Endothelial cell of umbilical vein (primary cell): ENCODE data around the gene TSPO. TPM values are rescaled to one million over a fixed set of nuclear protein-coding genes. Genes with fewer than 3 reads are reported as not detected.

ENCODE experiments used
- BruUV-seq: library from RNA; stranded (reverse); fragments of 400-500 nt; replicated peaks from 2 replicates; lab custom pipeline; 2021; lab: Mats Ljungman, UMichigan
- CTCF ChIA-PET: fragments of 300-600, 350-600 bp; sonication (Branson Sonifier 250); formaldehyde crosslinking; loops from one replicate; lab custom pipeline; 2021; ENCODE audit warnings: antibody characterized with exemption, inconsistent platforms; lab: Charles Lee
- POLR2A ChIA-PET: fragments of 300-600, 350-600 bp; sonication (Branson Sonifier 250); formaldehyde crosslinking; loops from one replicate; lab custom pipeline; 2021; ENCODE audit warnings: antibody characterized with exemption, inconsistent platforms; lab: Charles Lee
- DNase-seq: peaks from one replicate; pipeline ENCODE4 v3.0.0-alpha.2; 2011; ENCODE audit warnings: low read depth, low spot score
- FAIRE-seq: peaks from 2 replicates; lab custom pipeline; 2011; peaks lifted over from hg19 to GRCh38; lab: Jason Lieb, UNC
- H2AFZ ChIP-seq: 2 replicates; pipeline ENCODE4 v1.6.0; 2012; ENCODE audit warnings: low read depth, low read length, control low read depth, inconsistent platforms
- H3K27ac ChIP-seq: 2 replicates; pipeline ENCODE4 v1.5.1; 2011; ENCODE audit warnings: low read depth, mild to moderate bottlenecking, control low read depth, low read length, moderate library complexity; ENCODE audit not compliant: insufficient read depth
- H3K27me3 ChIP-seq, 2 experiments: 2 replicates each; pipeline versions ENCODE4 v1.6.0 to v1.6.1; 2011; ENCODE audit warnings: low read length in 2 of 2, mixed read lengths in 1 of 2; ENCODE audit not compliant: control insufficient read depth in 2 of 2, insufficient read depth in 2 of 2
- H3K36me3 ChIP-seq, 2 experiments: 2 replicates in 1 of 2; 3 replicates in 1 of 2; pipeline ENCODE4 v1.5.1; 2011; ENCODE audit warnings: low read length in 2 of 2, mild to moderate bottlenecking in 1 of 2, moderate library complexity in 1 of 2; ENCODE audit not compliant: control insufficient read depth in 2 of 2, insufficient read depth in 2 of 2; ENCODE audit errors: extremely low read depth in 1 of 2
- H3K4me1 ChIP-seq: 3 replicates; pipeline ENCODE4 v1.5.1; 2011; ENCODE audit warnings: mild to moderate bottlenecking, low read length; ENCODE audit not compliant: control insufficient read depth, insufficient read depth; ENCODE audit errors: extremely low read depth
- H3K4me2 ChIP-seq: 2 replicates; pipeline ENCODE4 v1.6.1; 2011; ENCODE audit warnings: low read length, control low read depth, mixed read lengths; ENCODE audit not compliant: insufficient read depth
- H3K4me3 ChIP-seq, 3 experiments: fragments of 200-600 bp in 1 of 3; sonication (generic), shearing (Covaris generic) in 1 of 3; replicated peaks in 1 of 3; 2 replicates each; pipeline ENCODE4 v1.5.1; 2011 to 2016; ENCODE audit warnings: control low read depth in 3 of 3, low read length in 3 of 3, mild to moderate bottlenecking in 2 of 3, inconsistent platforms in 1 of 3, low read depth in 1 of 3, moderate library complexity in 1 of 3; ENCODE audit not compliant: insufficient read depth in 1 of 3
- H3K79me2 ChIP-seq: 2 replicates; pipeline ENCODE4 v1.6.0; 2012; ENCODE audit warnings: low read length, inconsistent platforms; ENCODE audit not compliant: control insufficient read depth, insufficient read depth
- H3K9ac ChIP-seq: replicated peaks from 2 replicates; pipeline ENCODE3; 2011; ENCODE audit warnings: low read length, control low read depth; ENCODE audit not compliant: insufficient read depth; ENCODE audit errors: extremely low read depth
- H3K9me1 ChIP-seq: replicated peaks from 3 replicates; pipeline ENCODE4 v1.6.0; 2011; ENCODE audit warnings: mild to moderate bottlenecking, low read length; ENCODE audit not compliant: control insufficient read depth, insufficient read depth; ENCODE audit errors: extremely low read depth
- H3K9me3 ChIP-seq: replicated peaks from 2 replicates; pipeline ENCODE4 v1.5.1; 2012; ENCODE audit warnings: low read length, inconsistent platforms; ENCODE audit not compliant: control insufficient read depth, insufficient read depth
- H4K20me1 ChIP-seq: replicated peaks from 2 replicates; pipeline ENCODE3; 2011; ENCODE audit warnings: mild to moderate bottlenecking, low read length; ENCODE audit not compliant: control insufficient read depth, insufficient read depth; ENCODE audit errors: extremely low read depth
- EZH2 ChIP-seq: IDR thresholded peaks from 2 replicates; pipeline ENCODE4 v1.6.1; 2012; ENCODE audit warnings: borderline replicate concordance, low read depth, mild to moderate bottlenecking, moderate library complexity, low read length, inconsistent platforms; ENCODE audit not compliant: severe bottlenecking
- FOS ChIP-seq: IDR thresholded peaks from 2 replicates; pipeline ENCODE4 v1.6.1; 2011; ENCODE audit warnings: mild to moderate bottlenecking, low read length, moderate library complexity, borderline replicate concordance; ENCODE audit not compliant: insufficient read depth
- GATA2 ChIP-seq: IDR thresholded peaks from 2 replicates; pipeline ENCODE4 v1.7.0; 2011; ENCODE audit warnings: low read depth, mild to moderate bottlenecking, moderate library complexity, mixed read lengths, low read length; ENCODE audit not compliant: insufficient read length, insufficient read depth
- JUN ChIP-seq: IDR thresholded peaks from 2 replicates; pipeline ENCODE4 v1.6.1; 2011; ENCODE audit warnings: borderline replicate concordance, low read depth; ENCODE audit not compliant: insufficient read length, insufficient read depth
- MYC ChIP-seq: IDR thresholded peaks from one replicate; pipeline ENCODE4 v1.6.1; 2011; ENCODE audit warnings: mild to moderate bottlenecking, low read depth, low read length
- POLR2A ChIP-seq: IDR thresholded peaks from 2 replicates; pipeline ENCODE4 v1.6.1; 2012; ENCODE audit warnings: low read depth, mild to moderate bottlenecking, control low read depth, low read length
- POLR2AphosphoS5 ChIP-seq: IDR thresholded peaks from 2 replicates; pipeline ENCODE4 v1.6.1; 2012; ENCODE audit warnings: low read depth, mild to moderate bottlenecking, control low read depth, low read length, moderate library complexity; ENCODE audit not compliant: insufficient read depth
- dilution Hi-C: fragments of 300-500 bp; cut with MboI; formaldehyde crosslinking; loops from one replicate; pipeline ENCODE4 v1.15.0; 2019; ENCODE audit warnings: low sequenced_read_pairs; ENCODE audit not compliant: extremely low pct_ligation_motif_present
- intact Hi-C: fragments of 100-400 bp; cut with micrococcal nuclease; formaldehyde crosslinking; loops from one replicate; pipeline ENCODE4 v1.10.0; 2022
- polyA plus RNA-seq, 4 experiments: library from polyadenylated mRNA; depleted of rRNA in 3 of 4; stranded (reverse) in 3 of 4; unstranded in 1 of 4; fragments of >200 nt; gene quantifications; 2 replicates each; pipeline versions ENCODE4 v1.2.1 to v1.2.3, GENCODE V29; 2011 to 2012; ENCODE audit warnings: missing spikeins in 1 of 4
- total RNA-seq: library from RNA; stranded (reverse); gene quantifications from 2 replicates; pipeline ENCODE4 v1.2.3, GENCODE V29; 2021
- TF ChIP-seq, protein P1 (sequence below): IDR thresholded peaks from 2 replicates; pipeline ENCODE4 v1.6.1; 2011; ENCODE audit not compliant: insufficient read depth, insufficient read length
- TF ChIP-seq, protein P2 (sequence below), 2 donors: IDR thresholded peaks; 1 replicate in 1 of 2; 2 replicates in 1 of 2; pipeline ENCODE4 v1.5.1; 2011; ENCODE audit warnings: low read length in 2 of 2, mild to moderate bottlenecking in 2 of 2, moderate library complexity in 2 of 2, control low read depth in 1 of 2, inconsistent platforms in 1 of 2, low read depth in 1 of 2; ENCODE audit not compliant: insufficient read depth in 1 of 2; ENCODE audit errors: extremely low read depth in 1 of 2

The TSPO gene
- total and polyA plus RNA-seq, 2 donors (not counting 3 experiments of a cell fraction or from before 2014, with no cell fraction given) = 328 to 720 TPM

DNA sequence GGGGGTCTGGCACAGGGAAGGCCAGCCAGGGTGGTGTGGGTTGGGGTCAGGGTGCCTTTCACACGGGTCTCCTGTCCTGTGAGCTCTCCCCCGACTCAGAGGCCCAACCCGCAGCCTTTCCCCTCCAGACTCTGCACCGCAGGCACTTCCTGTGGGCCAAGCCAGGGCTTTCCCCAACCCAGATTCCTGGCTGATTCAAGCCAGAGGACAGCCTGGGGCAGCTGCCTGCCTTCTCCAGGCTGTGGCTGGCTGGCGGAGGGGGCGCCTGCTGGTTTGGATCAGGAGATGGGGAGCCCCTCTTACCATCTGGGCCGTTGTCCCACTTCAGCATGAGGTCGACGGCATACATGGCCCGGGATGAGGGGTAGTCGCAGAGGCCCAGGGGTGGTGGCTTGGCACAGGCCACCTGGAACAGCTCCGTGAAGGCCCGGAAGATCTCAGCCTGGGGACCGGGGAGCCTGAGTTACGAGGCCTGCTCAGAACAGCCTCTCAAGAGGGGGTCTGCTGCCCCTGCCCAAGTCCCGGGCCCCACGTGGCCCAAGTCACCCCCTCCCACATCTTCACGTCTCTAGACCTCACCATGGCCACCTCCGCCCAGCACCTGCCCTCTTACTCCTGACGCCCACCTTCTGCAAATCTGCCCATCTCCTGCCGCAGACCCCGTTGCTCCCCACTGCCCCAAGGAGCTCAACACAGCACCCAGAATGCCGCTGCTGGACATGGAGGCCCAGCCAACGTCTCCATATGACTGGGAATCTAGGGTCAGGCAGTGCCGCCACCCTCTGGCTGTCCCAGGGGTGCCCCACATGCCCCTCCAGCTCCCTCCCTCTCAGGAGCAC, 17.3 kb downstream of the TSPO start:
- no peaks in the 10 kb centered on the region for H4K20me1 ChIP-seq
- no peak for TF ChIP-seq FOS
- TF ChIP-seq, protein P1, sequence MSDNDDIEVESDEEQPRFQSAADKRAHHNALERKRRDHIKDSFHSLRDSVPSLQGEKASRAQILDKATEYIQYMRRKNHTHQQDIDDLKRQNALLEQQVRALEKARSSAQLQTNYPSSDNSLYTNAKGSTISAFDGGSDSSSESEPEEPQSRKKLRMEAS = no peak
- TF ChIP-seq, protein P2, sequence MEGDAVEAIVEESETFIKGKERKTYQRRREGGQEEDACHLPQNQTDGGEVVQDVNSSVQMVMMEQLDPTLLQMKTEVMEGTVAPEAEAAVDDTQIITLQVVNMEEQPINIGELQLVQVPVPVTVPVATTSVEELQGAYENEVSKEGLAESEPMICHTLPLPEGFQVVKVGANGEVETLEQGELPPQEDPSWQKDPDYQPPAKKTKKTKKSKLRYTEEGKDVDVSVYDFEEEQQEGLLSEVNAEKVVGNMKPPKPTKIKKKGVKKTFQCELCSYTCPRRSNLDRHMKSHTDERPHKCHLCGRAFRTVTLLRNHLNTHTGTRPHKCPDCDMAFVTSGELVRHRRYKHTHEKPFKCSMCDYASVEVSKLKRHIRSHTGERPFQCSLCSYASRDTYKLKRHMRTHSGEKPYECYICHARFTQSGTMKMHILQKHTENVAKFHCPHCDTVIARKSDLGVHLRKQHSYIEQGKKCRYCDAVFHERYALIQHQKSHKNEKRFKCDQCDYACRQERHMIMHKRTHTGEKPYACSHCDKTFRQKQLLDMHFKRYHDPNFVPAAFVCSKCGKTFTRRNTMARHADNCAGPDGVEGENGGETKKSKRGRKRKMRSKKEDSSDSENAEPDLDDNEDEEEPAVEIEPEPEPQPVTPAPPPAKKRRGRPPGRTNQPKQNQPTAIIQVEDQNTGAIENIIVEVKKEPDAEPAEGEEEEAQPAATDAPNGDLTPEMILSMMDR (IDR thresholded peaks at IDR 0.05; ENCODE audit: extremely low read depth in 1 of 2, insufficient read depth in 1 of 2, low read depth in 1 of 2, low read length in 2 of 2) = no peak
- no peak for TF ChIP-seq GATA2
- TF ChIP-seq POLR2A = no peak
- TF ChIP-seq MYC = no peak
- TF ChIP-seq EZH2 = no peak
- no peak for TF ChIP-seq JUN
- no peak for TF ChIP-seq POLR2AphosphoS5
- H3K9me1 ChIP-seq = no peaks in the 10 kb centered on the region
- dilution Hi-C loops (no loop called here), intact Hi-C loops (no loop called here)
- H3K9ac ChIP-seq = no peak overlapping the region
- H3K4me2 ChIP-seq = no peak overlapping the region
- H3K4me1 ChIP-seq = peaks cover 2% of the 10 kb centered on the region
- H3K27me3 ChIP-seq = no peaks in the 10 kb centered on the region
- H3K79me2 ChIP-seq = no peaks in the 10 kb centered on the region
- no peak overlapping the region for H3K4me3 ChIP-seq
- DNase-seq (no peak), FAIRE-seq (no peak)
- BruUV-seq = no TSS peak
- peaks cover 6 to 9% of the 10 kb centered on the region in 2 experiments for H3K36me3 ChIP-seq
- CTCF ChIA-PET = interaction anchor here (0.8 kb wide), 1 partner anchor 12 kb away, joined by 3 read pairs; no protein-coding TSS in a partner anchor
- H2AFZ ChIP-seq = no peak overlapping the region
- POLR2A ChIA-PET = no interaction called here
- no peak overlapping the region for H3K27ac ChIP-seq
- no peaks in the 10 kb centered on the region for H3K9me3 ChIP-seq
